Neutrophil (primary cell): Measurements from ENCODE around the gene EPGN.
A peak's percentile ranks its signal among the peaks of the same experiment; 100 is the strongest.
"Not testable (repeated sequence)": the region's sequence is repeated elsewhere in the genome, so short reads cannot be mapped to it uniquely, and the experiment has no call there.

Experiments
- H3K27ac ChIP-seq: fragments of 200-600 bp; sonication (generic); 2 replicates; pipeline ENCODE4 v1.5.1; 2016; ENCODE audit warnings: mild to moderate bottlenecking, moderate library complexity
- H3K27me3 ChIP-seq: fragments of 200-600 bp; sonication (generic); 2 replicates; pipeline ENCODE4 v1.6.0; 2016; ENCODE audit warnings: mild to moderate bottlenecking
- H3K36me3 ChIP-seq: fragments of 200-600 bp; sonication (generic); 2 replicates; pipeline ENCODE4 v1.5.1; 2017
- H3K4me1 ChIP-seq, 2 experiments: fragments of 200-600 bp in 1 of 2; sonication (generic) in 1 of 2; 1 replicate in 1 of 2; 2 replicates in 1 of 2; pipeline versions ENCODE4 v1.5.1 to v1.6.1; 2013 to 2016; ENCODE audit warnings: low read depth in 1 of 2, low read length in 1 of 2, mild to moderate bottlenecking in 1 of 2, moderate library complexity in 1 of 2; ENCODE audit not compliant: control insufficient read depth in 1 of 2, insufficient read depth in 1 of 2
- H3K4me3 ChIP-seq, 2 experiments: fragments of 200-600 bp in 1 of 2; sonication (generic) in 1 of 2; 1 replicate in 1 of 2; 2 replicates in 1 of 2; pipeline ENCODE4 v1.5.1; 2013 to 2016; ENCODE audit warnings: low read depth in 1 of 2, low read length in 1 of 2, mild to moderate bottlenecking in 1 of 2, moderate library complexity in 1 of 2
- H3K9me3 ChIP-seq: fragments of 200-600 bp; sonication (generic); 2 replicates; pipeline ENCODE4 v1.5.1; 2016
- TF ChIP-seq, protein P1 (sequence below): fragments of 200-600 bp; sonication (generic); IDR thresholded peaks from 2 replicates; pipeline ENCODE4 v1.5.1; 2016; ENCODE audit warnings: antibody characterized with exemption

EPGN gene

GRCh38 chr4:74331944-74332343, 23.7 kb downstream of the EPGN start:
- TF ChIP-seq, protein P1, sequence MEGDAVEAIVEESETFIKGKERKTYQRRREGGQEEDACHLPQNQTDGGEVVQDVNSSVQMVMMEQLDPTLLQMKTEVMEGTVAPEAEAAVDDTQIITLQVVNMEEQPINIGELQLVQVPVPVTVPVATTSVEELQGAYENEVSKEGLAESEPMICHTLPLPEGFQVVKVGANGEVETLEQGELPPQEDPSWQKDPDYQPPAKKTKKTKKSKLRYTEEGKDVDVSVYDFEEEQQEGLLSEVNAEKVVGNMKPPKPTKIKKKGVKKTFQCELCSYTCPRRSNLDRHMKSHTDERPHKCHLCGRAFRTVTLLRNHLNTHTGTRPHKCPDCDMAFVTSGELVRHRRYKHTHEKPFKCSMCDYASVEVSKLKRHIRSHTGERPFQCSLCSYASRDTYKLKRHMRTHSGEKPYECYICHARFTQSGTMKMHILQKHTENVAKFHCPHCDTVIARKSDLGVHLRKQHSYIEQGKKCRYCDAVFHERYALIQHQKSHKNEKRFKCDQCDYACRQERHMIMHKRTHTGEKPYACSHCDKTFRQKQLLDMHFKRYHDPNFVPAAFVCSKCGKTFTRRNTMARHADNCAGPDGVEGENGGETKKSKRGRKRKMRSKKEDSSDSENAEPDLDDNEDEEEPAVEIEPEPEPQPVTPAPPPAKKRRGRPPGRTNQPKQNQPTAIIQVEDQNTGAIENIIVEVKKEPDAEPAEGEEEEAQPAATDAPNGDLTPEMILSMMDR, result no peak
- H3K27ac ChIP-seq, result no peak overlapping the region

GRCh38 chr4:74334636-74335035, 26.4 kb downstream of the EPGN start:
- Histone ChIP-seq H3K27ac (no peak overlapping the region), H3K27me3 (no peaks in the 10 kb centered on the region), H3K4me3 (no peak overlapping the region), H3K9me3 (no peaks in the 10 kb centered on the region), H3K4me1 (peaks cover 5 to 17% of the 10 kb centered on the region in 2 experiments), H3K36me3 (no peaks in the 10 kb centered on the region)
- TF ChIP-seq, protein P1, result no peak

More at GRCh38 chr4:74331944-74332343, 23.7 kb downstream of the EPGN start:
- no peak overlapping the region for H3K4me3 ChIP-seq
- no peaks in the 10 kb centered on the region for H3K9me3 ChIP-seq
- no peaks in the 10 kb centered on the region for H3K27me3 ChIP-seq
- H3K4me1 ChIP-seq, result peaks cover 0 to 9% of the 10 kb centered on the region in 2 experiments
- H3K36me3 ChIP-seq, result no peaks in the 10 kb centered on the region

GRCh38 chr4:74335341-74336021, 27.2 kb downstream of the EPGN start:
- Histone ChIP-seq H3K36me3 (no peaks in the 10 kb centered on the region), H3K27ac (no peak overlapping the region), H3K4me1 (peaks cover 5 to 10% of the 10 kb centered on the region in 2 experiments), H3K27me3 (no peaks in the 10 kb centered on the region), H3K4me3 (no peak overlapping the region), H3K9me3 (peaks cover 4% of the 10 kb centered on the region)
- TF ChIP-seq, protein P1, result no peak

- Histone ChIP-seq H3K4me3 (no peak overlapping the region), H3K36me3 (no peaks in the 10 kb centered on the region), H3K27ac (peak overlapping the region; percentile 30), H3K27me3 (no peaks in the 10 kb centered on the region), H3K9me3 (peaks cover 4% of the 10 kb centered on the region), H3K4me1 (peaks cover 5 to 9% of the 10 kb centered on the region in 2 experiments)
- TF ChIP-seq, protein P1, result no peak
Observed at GRCh38 chr4:74338792-74339333, 30.6 kb downstream of the EPGN start.

DNA sequence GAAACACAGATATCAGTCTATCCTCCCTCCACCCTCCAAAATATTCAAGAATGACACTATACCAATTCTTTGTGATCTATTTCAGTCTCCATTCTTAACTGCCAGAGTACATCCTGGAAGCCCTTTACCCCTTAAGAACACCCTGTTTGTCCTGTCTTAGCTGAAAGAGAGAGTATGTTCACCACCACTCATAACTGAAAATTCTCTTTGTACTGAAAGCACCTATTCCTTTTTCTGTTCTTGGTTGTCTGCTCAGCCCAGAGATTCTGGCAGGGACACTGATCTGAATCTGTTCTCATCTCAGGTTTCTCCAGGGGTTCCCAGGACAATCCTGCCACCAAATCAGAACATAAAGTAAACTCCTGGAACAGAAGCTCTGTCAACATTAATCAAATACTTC, 31.2 kb downstream of the EPGN start:
- Histone ChIP-seq H3K9me3 (peaks cover 4% of the 10 kb centered on the region), H3K27me3 (no peaks in the 10 kb centered on the region), H3K36me3 (no peaks in the 10 kb centered on the region), H3K4me1 (peaks cover 5 to 9% of the 10 kb centered on the region in 2 experiments), H3K27ac (peak overlapping the region; percentile 30), H3K4me3 (no peak overlapping the region)
- TF ChIP-seq, protein P1, result no peak

DNA sequence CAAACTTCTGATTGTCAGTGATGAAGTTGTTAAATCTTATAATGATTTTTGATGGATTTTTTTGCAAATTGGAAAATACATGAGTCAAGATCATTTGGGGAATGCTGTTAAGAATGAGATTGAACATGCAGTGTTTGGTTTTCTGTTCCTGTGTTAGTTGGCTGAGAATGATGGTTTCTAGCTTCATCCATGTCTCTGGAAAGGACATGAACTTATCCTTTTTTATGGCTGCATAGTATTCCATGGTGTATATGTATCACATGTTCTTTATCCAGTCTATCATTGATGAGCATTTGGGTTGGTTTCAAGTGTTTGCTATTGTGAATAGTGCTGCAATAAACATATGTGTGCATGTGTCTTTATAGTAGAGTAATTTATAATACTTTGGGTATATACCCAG, 32.2 kb downstream of the EPGN start:
- not testable (repeated sequence) for H3K27me3 ChIP-seq, H3K27ac ChIP-seq, H3K9me3 ChIP-seq, H3K36me3 ChIP-seq, H3K4me1 ChIP-seq, H3K4me3 ChIP-seq
